H1 (cell line): Measurements from ENCODE around the gene PRR19. TPM values are rescaled to one million over a fixed set of nuclear protein-coding genes. Genes with fewer than 3 reads are reported as not detected.

Experiments
- BRCA1 ChIP-seq: IDR thresholded peaks from 2 replicates; pipeline ENCODE4 v1.6.1; 2012; ENCODE audit warnings: low read depth, low read length, improper control_type of control experiment
- CBX5 ChIP-seq: fragments of 300-800, 300-1000 bp; sonication (generic); IDR thresholded peaks from 2 replicates; pipeline ENCODE4 v1.7.1; 2016; ENCODE audit warnings: antibody characterized with exemption, low read length, low read depth
- CREB1 ChIP-seq: IDR thresholded peaks from 2 replicates; pipeline ENCODE4 v1.6.1; 2012; ENCODE audit warnings: inconsistent platforms
- NANOG ChIP-seq: IDR thresholded peaks from 2 replicates; pipeline ENCODE4 v1.6.1; 2011; ENCODE audit warnings: low read length, low read depth, mild to moderate bottlenecking, inconsistent platforms; ENCODE audit not compliant: insufficient read depth, poor library complexity, severe bottlenecking
- POLR2AphosphoS5 ChIP-seq: IDR thresholded peaks from 2 replicates; pipeline ENCODE4 v1.6.1; 2011; ENCODE audit warnings: low read depth, low read length
- RFX5 ChIP-seq: IDR thresholded peaks from 2 replicates; pipeline ENCODE4 v1.6.1; 2011; ENCODE audit warnings: low read depth, low read length, improper control_type of control experiment, borderline replicate concordance
- SP1 ChIP-seq: IDR thresholded peaks from 2 replicates; pipeline ENCODE4 v1.6.1; 2011; ENCODE audit warnings: low read depth, low read length
- TCF12 ChIP-seq: IDR thresholded peaks from 2 replicates; pipeline ENCODE4 v1.6.1; 2011; ENCODE audit warnings: low read depth, mild to moderate bottlenecking, low read length
- ZNF274 ChIP-seq: IDR thresholded peaks from 2 replicates; pipeline ENCODE4 v1.7.0; 2012; ENCODE audit warnings: low read length, borderline replicate concordance; ENCODE audit errors: extremely low read depth
- polyA plus RNA-seq, 7 experiments: library from polyadenylated mRNA; depleted of rRNA in 3 of 7; stranded (reverse) in 5 of 7; unstranded in 2 of 7; fragments of >200 nt in 5 of 7; fragments of 200-250 nt in 2 of 7; gene quantifications; 1 replicate in 5 of 7; 2 replicates in 1 of 7; 4 replicates in 1 of 7; pipeline versions ENCODE4 v1.2.1 to v1.2.3, GENCODE V29; 2011 to 2013; ENCODE audit warnings: missing spikeins in 2 of 7, mixed read lengths in 2 of 7
- total RNA-seq: library from RNA; stranded (reverse); fragmentation: NEBNext Ultra II Directional; extraction: Animal tissue kit (Norgen Biotek cat#: 25700); gene quantifications from 2 replicates; pipeline ENCODE4 v1.2.1, GENCODE V29; 2021
- TF ChIP-seq, protein P1 (sequence below): IDR thresholded peaks from 2 replicates; pipeline ENCODE4 v1.6.1; 2011; ENCODE audit warnings: low read depth, mild to moderate bottlenecking, low read length; ENCODE audit not compliant: insufficient read depth

PRR19 gene
- total and polyA plus RNA-seq, 2 of the 8 experiments (the other 6 are each of a cell fraction or from before 2014, with no cell fraction given): 7.2 to 7.5 TPM

DNA sequence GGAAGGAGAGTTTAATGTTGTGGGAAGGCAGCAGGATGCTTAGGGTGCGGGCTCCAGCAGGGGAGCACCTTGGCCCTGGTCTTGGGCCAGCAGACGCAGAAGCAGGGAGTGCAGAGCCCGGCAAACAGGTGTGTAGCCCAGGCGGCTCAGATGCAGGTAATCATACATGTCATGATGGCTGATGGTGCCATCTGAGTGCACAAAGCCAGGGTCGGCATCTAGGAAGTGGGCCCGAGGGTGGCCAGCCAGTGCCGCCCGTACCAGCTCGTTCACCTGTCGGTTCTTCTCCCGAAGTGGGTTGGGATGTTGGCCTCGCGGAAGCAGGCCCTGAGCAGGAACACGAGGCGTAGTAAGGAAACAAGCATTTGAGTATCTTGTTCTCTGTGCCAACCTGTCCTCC lies 4.9 kb upstream of the PRR19 start (continued):
- TF ChIP-seq RFX5 (no peak), BRCA1 (no peak), POLR2AphosphoS5 (no peak; the same call in 1 of the 2 replicates), TCF12 (no peak), SP1 (no peak), ZNF274 (no peak), CBX5 (no peak), CREB1 (no peak), NANOG (no peak)
- TF ChIP-seq, protein P1, sequence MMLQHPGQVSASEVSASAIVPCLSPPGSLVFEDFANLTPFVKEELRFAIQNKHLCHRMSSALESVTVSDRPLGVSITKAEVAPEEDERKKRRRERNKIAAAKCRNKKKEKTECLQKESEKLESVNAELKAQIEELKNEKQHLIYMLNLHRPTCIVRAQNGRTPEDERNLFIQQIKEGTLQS: no peak
